H1 (cell line): ENCODE data around the gene C4B. TPM values are rescaled to one million over a fixed set of nuclear protein-coding genes. Genes with fewer than 3 reads are reported as not detected.

Experiments used
- BRCA1 ChIP-seq: IDR thresholded peaks from 2 replicates; pipeline ENCODE4 v1.6.1; 2012; ENCODE audit warnings: low read depth, low read length, improper control_type of control experiment
- CEBPB ChIP-seq: IDR thresholded peaks from 2 replicates; pipeline ENCODE4 v1.6.1; 2012; ENCODE audit warnings: low read depth, low read length
- CHD1 ChIP-seq: IDR thresholded peaks from 2 replicates; pipeline ENCODE4 v1.6.1; 2012; ENCODE audit warnings: low read depth, low read length, improper control_type of control experiment
- CTBP2 ChIP-seq: IDR thresholded peaks from 2 replicates; pipeline ENCODE4 v1.7.0; 2011; ENCODE audit warnings: borderline replicate concordance, mild to moderate bottlenecking, moderate library complexity, mixed read lengths, low read length; ENCODE audit not compliant: insufficient read depth, insufficient read length
- EGR1 ChIP-seq: IDR thresholded peaks from 2 replicates; pipeline ENCODE4 v1.6.1; 2011; ENCODE audit warnings: low read depth, low read length, borderline replicate concordance
- EP300 ChIP-seq, 2 experiments: IDR thresholded peaks; 1 replicate in 1 of 2; 2 replicates in 1 of 2; pipeline ENCODE4 v1.6.1; 2011 to 2012; ENCODE audit warnings: low read depth in 2 of 2, low read length in 2 of 2, mild to moderate bottlenecking in 2 of 2, borderline replicate concordance in 1 of 2, inconsistent platforms in 1 of 2, moderate library complexity in 1 of 2
- GABPA ChIP-seq: IDR thresholded peaks from 2 replicates; pipeline ENCODE4 v1.6.1; 2011; ENCODE audit warnings: mild to moderate bottlenecking, low read length, moderate library complexity, borderline replicate concordance; ENCODE audit not compliant: insufficient read depth
- KDM4A ChIP-seq: IDR thresholded peaks from one replicate; pipeline ENCODE4 v1.7.1; 2012; ENCODE audit warnings: low read depth, mild to moderate bottlenecking, moderate library complexity, low read length, inconsistent platforms; ENCODE audit not compliant: severe bottlenecking
- NANOG ChIP-seq: IDR thresholded peaks from 2 replicates; pipeline ENCODE4 v1.6.1; 2011; ENCODE audit warnings: low read length, low read depth, mild to moderate bottlenecking, inconsistent platforms; ENCODE audit not compliant: insufficient read depth, poor library complexity, severe bottlenecking
- PHF8 ChIP-seq: fragments of 200-600 bp; sonication (generic); conservative IDR thresholded peaks from 2 replicates; pipeline ENCODE4 v1.7.1; 2012; ENCODE audit warnings: low read depth, mild to moderate bottlenecking, inconsistent platforms, low read length, moderate library complexity
- POLR2AphosphoS5 ChIP-seq: IDR thresholded peaks from 2 replicates; pipeline ENCODE4 v1.6.1; 2011; ENCODE audit warnings: low read depth, low read length
- RBBP5 ChIP-seq: IDR thresholded peaks from 2 replicates; pipeline ENCODE4 v1.7.1; 2012; ENCODE audit warnings: low read depth, mild to moderate bottlenecking, inconsistent platforms, low read length, moderate library complexity, borderline replicate concordance
- RFX5 ChIP-seq: IDR thresholded peaks from 2 replicates; pipeline ENCODE4 v1.6.1; 2011; ENCODE audit warnings: low read depth, low read length, improper control_type of control experiment, borderline replicate concordance
- SIN3A ChIP-seq, 2 experiments: IDR thresholded peaks in 1 of 2; conservative IDR thresholded peaks in 1 of 2; 2 replicates each; pipeline ENCODE4 v1.6.1; 2011 to 2012; ENCODE audit warnings: low read length in 2 of 2, improper control_type of control experiment in 1 of 2, low read depth in 1 of 2, mild to moderate bottlenecking in 1 of 2
- SP1 ChIP-seq: IDR thresholded peaks from 2 replicates; pipeline ENCODE4 v1.6.1; 2011; ENCODE audit warnings: low read depth, low read length
- SP2 ChIP-seq: IDR thresholded peaks from 2 replicates; pipeline ENCODE4 v1.6.1; 2012; ENCODE audit warnings: mild to moderate bottlenecking, low read length, inconsistent platforms
- SRF ChIP-seq: IDR thresholded peaks from 2 replicates; pipeline ENCODE4 v1.6.1; 2011; ENCODE audit warnings: mild to moderate bottlenecking, low read depth, low read length, moderate library complexity
- TAF7 ChIP-seq: optimal IDR thresholded peaks from 2 replicates; pipeline ENCODE3; 2011; ENCODE audit warnings: low read depth, mild to moderate bottlenecking, inconsistent platforms, low read length, moderate library complexity, borderline replicate concordance
- TBP ChIP-seq: IDR thresholded peaks from 2 replicates; pipeline ENCODE4 v1.6.1; 2011; ENCODE audit warnings: low read depth, low read length, improper control_type of control experiment
- YY1 ChIP-seq: IDR thresholded peaks from 2 replicates; pipeline ENCODE4 v1.6.1; 2011; ENCODE audit warnings: low read depth, mild to moderate bottlenecking, low read length
- polyA plus RNA-seq, 7 experiments: library from polyadenylated mRNA; depleted of rRNA in 3 of 7; stranded (reverse) in 5 of 7; unstranded in 2 of 7; fragments of >200 nt in 5 of 7; fragments of 200-250 nt in 2 of 7; gene quantifications; 1 replicate in 5 of 7; 2 replicates in 1 of 7; 4 replicates in 1 of 7; pipeline versions ENCODE4 v1.2.1 to v1.2.3, GENCODE V29; 2011 to 2013; ENCODE audit warnings: missing spikeins in 2 of 7, mixed read lengths in 2 of 7
- total RNA-seq: library from RNA; stranded (reverse); fragmentation: NEBNext Ultra II Directional; extraction: Animal tissue kit (Norgen Biotek cat#: 25700); gene quantifications from 2 replicates; pipeline ENCODE4 v1.2.1, GENCODE V29; 2021
- TF ChIP-seq, protein P1 (sequence below): IDR thresholded peaks from 2 replicates; pipeline ENCODE4 v1.6.1; 2011; ENCODE audit warnings: low read length, improper control_type of control experiment
- TF ChIP-seq, protein P2 (sequence below): IDR thresholded peaks from 2 replicates; pipeline ENCODE4 v1.6.1; 2012; ENCODE audit warnings: inconsistent platforms

Gene C4B
- total and polyA plus RNA-seq, 2 of the 8 experiments (the other 6 are each of a cell fraction or from before 2014, with no cell fraction given) = 0.74 to 3.5 TPM

GRCh38 chr6:31971993-31972708 lies 42.4 kb upstream of the C4B start, which contains the start of gene DXO (continued):
- TF ChIP-seq CTBP2 (peak; percentile 24), SP1 (peak; percentile 6; the same call in 1 of the 2 replicates), RBBP5 (peak; percentile 100), GABPA (peak; percentile 81), KDM4A (peak; percentile 99), POLR2AphosphoS5 (peak; percentile 68; the same call in 1 of the 2 replicates), CEBPB (peak; percentile 95), EGR1 (peak; percentile 48; the same call in 1 of the 2 replicates), TAF7 (peak; percentile 63), PHF8 (peak; percentile 75), EP300 (IDR thresholded peaks at IDR 0.05; ENCODE audit: borderline replicate concordance in 1 of 2, low read depth in 2 of 2, low read length in 2 of 2) (no peak), YY1 (peak; percentile 15; the same call in 1 of the 2 replicates), SP2 (no peak), CHD1 (no peak), NANOG (no peak), RFX5 (no peak), TBP (peak; percentile 57), BRCA1 (peak; percentile 46; the same call in 1 of the 2 replicates), SRF (peak; percentile 54), SIN3A (conservative IDR thresholded peaks at IDR 0.05 in 1 of 2, IDR thresholded peaks at IDR 0.05 in 1 of 2; ENCODE audit: low read depth in 1 of 2, low read length in 2 of 2) (peak; percentile 80 to 86; a peak in 3 of 4 replicates)
- TF ChIP-seq, protein P1, sequence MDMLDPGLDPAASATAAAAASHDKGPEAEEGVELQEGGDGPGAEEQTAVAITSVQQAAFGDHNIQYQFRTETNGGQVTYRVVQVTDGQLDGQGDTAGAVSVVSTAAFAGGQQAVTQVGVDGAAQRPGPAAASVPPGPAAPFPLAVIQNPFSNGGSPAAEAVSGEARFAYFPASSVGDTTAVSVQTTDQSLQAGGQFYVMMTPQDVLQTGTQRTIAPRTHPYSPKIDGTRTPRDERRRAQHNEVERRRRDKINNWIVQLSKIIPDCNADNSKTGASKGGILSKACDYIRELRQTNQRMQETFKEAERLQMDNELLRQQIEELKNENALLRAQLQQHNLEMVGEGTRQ = peak; percentile 52
- TF ChIP-seq, protein P2, sequence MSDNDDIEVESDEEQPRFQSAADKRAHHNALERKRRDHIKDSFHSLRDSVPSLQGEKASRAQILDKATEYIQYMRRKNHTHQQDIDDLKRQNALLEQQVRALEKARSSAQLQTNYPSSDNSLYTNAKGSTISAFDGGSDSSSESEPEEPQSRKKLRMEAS = peak; percentile 66
